Liver (tissue), 3 donors: ENCODE results near the gene ZNF771.

ENCODE experiments used
- FOXA1 ChIP-seq: IDR thresholded peaks from 2 replicates; pipeline ENCODE4 v1.6.1; 2016; ENCODE audit warnings: antibody characterized with exemption
- JUND ChIP-seq, 2 donors: IDR thresholded peaks; 2 replicates each; pipeline ENCODE4 v1.6.1; 2016; ENCODE audit warnings: antibody characterized with exemption in 2 of 2
- NR2F2 ChIP-seq: IDR thresholded peaks from 2 replicates; pipeline ENCODE4 v1.6.1; 2016; ENCODE audit warnings: antibody characterized with exemption
- RAD21 ChIP-seq, 2 donors: IDR thresholded peaks; 2 replicates each; pipeline ENCODE4 v1.6.1; 2016; ENCODE audit warnings: antibody characterized with exemption in 2 of 2, mild to moderate bottlenecking in 2 of 2
- SP1 ChIP-seq: IDR thresholded peaks from 2 replicates; pipeline ENCODE4 v1.6.1; 2018; ENCODE audit warnings: antibody characterized with exemption, mild to moderate bottlenecking
- TAF1 ChIP-seq: conservative IDR thresholded peaks from 2 replicates; pipeline ENCODE4 v1.6.1; 2016; ENCODE audit warnings: antibody characterized with exemption, mild to moderate bottlenecking
- YY1 ChIP-seq: IDR thresholded peaks from 2 replicates; pipeline ENCODE4 v1.6.1; 2016; ENCODE audit warnings: antibody characterized with exemption, mild to moderate bottlenecking
- TF ChIP-seq, protein P1 (sequence below): fragments of 150-350 bp; IDR thresholded peaks from 2 replicates; pipeline ENCODE4 v1.5.1; 2017; ENCODE audit warnings: improper control_type of control experiment, low read depth, low read length; ENCODE audit not compliant: missing input control
- TF ChIP-seq, protein P2 (sequence below): IDR thresholded peaks from 2 replicates; pipeline ENCODE4 v1.6.1; 2016; ENCODE audit warnings: antibody characterized with exemption
- TF ChIP-seq, protein P3 (sequence below): IDR thresholded peaks from 2 replicates; pipeline ENCODE4 v1.6.1; 2016; ENCODE audit warnings: antibody characterized with exemption, mild to moderate bottlenecking
- donor health status: healthy.
- donor health status: healthy.

- TF ChIP-seq RAD21 (IDR thresholded peaks at IDR 0.05) = no peak
- TF ChIP-seq, protein P1, sequence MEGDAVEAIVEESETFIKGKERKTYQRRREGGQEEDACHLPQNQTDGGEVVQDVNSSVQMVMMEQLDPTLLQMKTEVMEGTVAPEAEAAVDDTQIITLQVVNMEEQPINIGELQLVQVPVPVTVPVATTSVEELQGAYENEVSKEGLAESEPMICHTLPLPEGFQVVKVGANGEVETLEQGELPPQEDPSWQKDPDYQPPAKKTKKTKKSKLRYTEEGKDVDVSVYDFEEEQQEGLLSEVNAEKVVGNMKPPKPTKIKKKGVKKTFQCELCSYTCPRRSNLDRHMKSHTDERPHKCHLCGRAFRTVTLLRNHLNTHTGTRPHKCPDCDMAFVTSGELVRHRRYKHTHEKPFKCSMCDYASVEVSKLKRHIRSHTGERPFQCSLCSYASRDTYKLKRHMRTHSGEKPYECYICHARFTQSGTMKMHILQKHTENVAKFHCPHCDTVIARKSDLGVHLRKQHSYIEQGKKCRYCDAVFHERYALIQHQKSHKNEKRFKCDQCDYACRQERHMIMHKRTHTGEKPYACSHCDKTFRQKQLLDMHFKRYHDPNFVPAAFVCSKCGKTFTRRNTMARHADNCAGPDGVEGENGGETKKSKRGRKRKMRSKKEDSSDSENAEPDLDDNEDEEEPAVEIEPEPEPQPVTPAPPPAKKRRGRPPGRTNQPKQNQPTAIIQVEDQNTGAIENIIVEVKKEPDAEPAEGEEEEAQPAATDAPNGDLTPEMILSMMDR = no peak
- no peak for TF ChIP-seq TAF1
- TF ChIP-seq, protein P2, sequence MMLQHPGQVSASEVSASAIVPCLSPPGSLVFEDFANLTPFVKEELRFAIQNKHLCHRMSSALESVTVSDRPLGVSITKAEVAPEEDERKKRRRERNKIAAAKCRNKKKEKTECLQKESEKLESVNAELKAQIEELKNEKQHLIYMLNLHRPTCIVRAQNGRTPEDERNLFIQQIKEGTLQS = no peak
- TF ChIP-seq, protein P3, sequence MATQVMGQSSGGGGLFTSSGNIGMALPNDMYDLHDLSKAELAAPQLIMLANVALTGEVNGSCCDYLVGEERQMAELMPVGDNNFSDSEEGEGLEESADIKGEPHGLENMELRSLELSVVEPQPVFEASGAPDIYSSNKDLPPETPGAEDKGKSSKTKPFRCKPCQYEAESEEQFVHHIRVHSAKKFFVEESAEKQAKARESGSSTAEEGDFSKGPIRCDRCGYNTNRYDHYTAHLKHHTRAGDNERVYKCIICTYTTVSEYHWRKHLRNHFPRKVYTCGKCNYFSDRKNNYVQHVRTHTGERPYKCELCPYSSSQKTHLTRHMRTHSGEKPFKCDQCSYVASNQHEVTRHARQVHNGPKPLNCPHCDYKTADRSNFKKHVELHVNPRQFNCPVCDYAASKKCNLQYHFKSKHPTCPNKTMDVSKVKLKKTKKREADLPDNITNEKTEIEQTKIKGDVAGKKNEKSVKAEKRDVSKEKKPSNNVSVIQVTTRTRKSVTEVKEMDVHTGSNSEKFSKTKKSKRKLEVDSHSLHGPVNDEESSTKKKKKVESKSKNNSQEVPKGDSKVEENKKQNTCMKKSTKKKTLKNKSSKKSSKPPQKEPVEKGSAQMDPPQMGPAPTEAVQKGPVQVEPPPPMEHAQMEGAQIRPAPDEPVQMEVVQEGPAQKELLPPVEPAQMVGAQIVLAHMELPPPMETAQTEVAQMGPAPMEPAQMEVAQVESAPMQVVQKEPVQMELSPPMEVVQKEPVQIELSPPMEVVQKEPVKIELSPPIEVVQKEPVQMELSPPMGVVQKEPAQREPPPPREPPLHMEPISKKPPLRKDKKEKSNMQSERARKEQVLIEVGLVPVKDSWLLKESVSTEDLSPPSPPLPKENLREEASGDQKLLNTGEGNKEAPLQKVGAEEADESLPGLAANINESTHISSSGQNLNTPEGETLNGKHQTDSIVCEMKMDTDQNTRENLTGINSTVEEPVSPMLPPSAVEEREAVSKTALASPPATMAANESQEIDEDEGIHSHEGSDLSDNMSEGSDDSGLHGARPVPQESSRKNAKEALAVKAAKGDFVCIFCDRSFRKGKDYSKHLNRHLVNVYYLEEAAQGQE = no peak
- TF ChIP-seq SP1 = no peak
- TF ChIP-seq JUND (IDR thresholded peaks at IDR 0.05) = no peak
- TF ChIP-seq NR2F2 = no peak
- TF ChIP-seq FOXA1 = no peak
- no peak for TF ChIP-seq YY1
Measured at GRCh38 chr16:30382111-30382881, 25.1 kb upstream of the ZNF771 start, which contains the start of gene SEPTIN1.
